Measurements from ENCODE around the gene SLC13A5. TPM values are rescaled to one million over a fixed set of nuclear protein-coding genes. Genes with fewer than 3 reads are reported as not detected.
"Not testable (repeated sequence)": the region's sequence is repeated elsewhere in the genome, so short reads cannot be mapped to it uniquely, and the experiment has no call there.

SLC13A5 gene
- total RNA-seq, 3 donors from 2014 or later: 0.32 TPM; not detected in 2

- no peak for DNase-seq (ENCODE audit: low spot score in 2 of 2)
- H3K9me3 ChIP-seq: no peaks in the 10 kb centered on the region
- intact Hi-C loops (cut with DNase I; ENCODE audit: low total_unique reads): no loop called here
- H3K36me3 ChIP-seq: no peaks in the 10 kb centered on the region
- TF ChIP-seq POLR2A (IDR thresholded peaks at IDR 0.05): no peak
- no peak for TF ChIP-seq CTCF (IDR thresholded peaks at IDR 0.05)
- no peak for TF ChIP-seq POLR2AphosphoS5 (IDR thresholded peaks at IDR 0.05)
- H3K4me3 ChIP-seq: no peak overlapping the region
- no peak overlapping the region for H3K27ac ChIP-seq
- H3K4me1 ChIP-seq: no peaks in the 10 kb centered on the region
- peaks cover 0 to 3% of the 10 kb centered on the region in 2 donors for H3K27me3 ChIP-seq
Observed at GRCh38 chr17:6695051-6695450, 18.1 kb downstream of the SLC13A5 start.

GRCh38 chr17:6691958-6692357, 21.2 kb downstream of the SLC13A5 start:
- H3K36me3 ChIP-seq; DNase-seq (ENCODE audit: low spot score in 2 of 2); intact Hi-C loops (cut with DNase I; ENCODE audit: low total_unique reads); H3K27me3 ChIP-seq; H3K9me3 ChIP-seq; H3K4me1 ChIP-seq; H3K27ac ChIP-seq; H3K4me3 ChIP-seq: not testable (repeated sequence)

- Histone ChIP-seq H3K4me3 (no peak overlapping the region), H3K27ac (no peak overlapping the region), H3K27me3 (peaks cover 0 to 3% of the 10 kb centered on the region in 2 donors), H3K9me3 (no peaks in the 10 kb centered on the region), H3K36me3 (no peaks in the 10 kb centered on the region), H3K4me1 (no peaks in the 10 kb centered on the region)
- intact Hi-C loops (cut with DNase I; ENCODE audit: low total_unique reads): no loop called here
- TF ChIP-seq CTCF (IDR thresholded peaks at IDR 0.05) (no peak), POLR2AphosphoS5 (IDR thresholded peaks at IDR 0.05) (no peak), POLR2A (IDR thresholded peaks at IDR 0.05) (no peak)
- DNase-seq (ENCODE audit: low spot score in 2 of 2): no peak
Observed at GRCh38 chr17:6691546-6691945, 21.6 kb downstream of the SLC13A5 start.

GRCh38 chr17:6690641-6691040, 22.5 kb downstream of the SLC13A5 start:
- Histone ChIP-seq H3K4me3 (no peak overlapping the region), H3K27me3 (peaks cover 0 to 3% of the 10 kb centered on the region in 2 donors), H3K27ac (no peak overlapping the region), H3K4me1 (no peaks in the 10 kb centered on the region), H3K36me3 (no peaks in the 10 kb centered on the region), H3K9me3 (no peaks in the 10 kb centered on the region)
- no peak for DNase-seq (ENCODE audit: low spot score in 2 of 2)
- intact Hi-C loops (cut with DNase I; ENCODE audit: low total_unique reads): no loop called here
- TF ChIP-seq CTCF (IDR thresholded peaks at IDR 0.05): no peak
- TF ChIP-seq POLR2AphosphoS5 (IDR thresholded peaks at IDR 0.05): no peak
- TF ChIP-seq POLR2A (IDR thresholded peaks at IDR 0.05): no peak

- H3K9me3 ChIP-seq: no peaks in the 10 kb centered on the region
- H3K4me1 ChIP-seq: no peaks in the 10 kb centered on the region
- no peak for DNase-seq (ENCODE audit: low spot score in 2 of 2)
- H3K4me3 ChIP-seq: no peak overlapping the region
- H3K27me3 ChIP-seq: no peaks in the 10 kb centered on the region
- H3K27ac ChIP-seq: no peak overlapping the region
- H3K36me3 ChIP-seq: no peaks in the 10 kb centered on the region
- intact Hi-C loops (cut with DNase I; ENCODE audit: low total_unique reads): no loop called here
- TF ChIP-seq CTCF (IDR thresholded peaks at IDR 0.05): no peak
- TF ChIP-seq POLR2A (IDR thresholded peaks at IDR 0.05): no peak
- TF ChIP-seq POLR2AphosphoS5 (IDR thresholded peaks at IDR 0.05): no peak
Observed at GRCh38 chr17:6688944-6689343, 24.2 kb downstream of the SLC13A5 start.

- H3K9me3 ChIP-seq: no peaks in the 10 kb centered on the region
- no peak overlapping the region for H3K4me3 ChIP-seq
- intact Hi-C loops (cut with DNase I; ENCODE audit: low total_unique reads): no loop called here
- DNase-seq (ENCODE audit: low spot score in 2 of 2): no peak
- H3K27ac ChIP-seq: no peak overlapping the region
- no peaks in the 10 kb centered on the region for H3K36me3 ChIP-seq
- no peaks in the 10 kb centered on the region for H3K27me3 ChIP-seq
- H3K4me1 ChIP-seq: no peaks in the 10 kb centered on the region
- TF ChIP-seq CTCF (IDR thresholded peaks at IDR 0.05) (no peak), POLR2AphosphoS5 (IDR thresholded peaks at IDR 0.05) (no peak), POLR2A (IDR thresholded peaks at IDR 0.05) (no peak)
Observed at GRCh38 chr17:6686026-6686425, 27.1 kb downstream of the SLC13A5 start.
